ENCODE data around the gene NPLOC4.

DNA sequence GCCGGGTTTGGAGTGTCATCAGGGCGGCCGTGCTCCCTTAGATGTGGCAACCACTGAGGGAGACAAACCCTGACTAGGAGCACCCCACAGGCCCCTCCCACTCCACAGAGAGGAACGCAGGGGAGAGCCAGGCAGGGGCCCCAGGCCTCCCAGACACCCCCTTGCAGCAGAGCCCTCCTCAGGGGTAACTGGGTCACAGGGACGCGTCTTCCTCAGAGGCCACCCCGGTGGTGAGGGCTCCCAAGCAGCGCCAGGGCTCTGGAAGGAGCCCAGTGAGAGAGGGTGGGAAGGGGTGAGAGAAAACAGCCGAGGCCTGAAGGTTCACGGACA lies 97.4 kb downstream of the NPLOC4 start:
- TF ChIP-seq, protein P1, sequence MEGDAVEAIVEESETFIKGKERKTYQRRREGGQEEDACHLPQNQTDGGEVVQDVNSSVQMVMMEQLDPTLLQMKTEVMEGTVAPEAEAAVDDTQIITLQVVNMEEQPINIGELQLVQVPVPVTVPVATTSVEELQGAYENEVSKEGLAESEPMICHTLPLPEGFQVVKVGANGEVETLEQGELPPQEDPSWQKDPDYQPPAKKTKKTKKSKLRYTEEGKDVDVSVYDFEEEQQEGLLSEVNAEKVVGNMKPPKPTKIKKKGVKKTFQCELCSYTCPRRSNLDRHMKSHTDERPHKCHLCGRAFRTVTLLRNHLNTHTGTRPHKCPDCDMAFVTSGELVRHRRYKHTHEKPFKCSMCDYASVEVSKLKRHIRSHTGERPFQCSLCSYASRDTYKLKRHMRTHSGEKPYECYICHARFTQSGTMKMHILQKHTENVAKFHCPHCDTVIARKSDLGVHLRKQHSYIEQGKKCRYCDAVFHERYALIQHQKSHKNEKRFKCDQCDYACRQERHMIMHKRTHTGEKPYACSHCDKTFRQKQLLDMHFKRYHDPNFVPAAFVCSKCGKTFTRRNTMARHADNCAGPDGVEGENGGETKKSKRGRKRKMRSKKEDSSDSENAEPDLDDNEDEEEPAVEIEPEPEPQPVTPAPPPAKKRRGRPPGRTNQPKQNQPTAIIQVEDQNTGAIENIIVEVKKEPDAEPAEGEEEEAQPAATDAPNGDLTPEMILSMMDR (IDR thresholded peaks at IDR 0.05), result no peak
- TF ChIP-seq POLR2A (IDR thresholded peaks at IDR 0.05) (no peak), EP300 (IDR thresholded peaks at IDR 0.05) (no peak)
